ENCODE results near the gene TUBA1C. TPM values are rescaled to one million over a fixed set of nuclear protein-coding genes. Genes with fewer than 3 reads are reported as not detected.

TUBA1C gene
- total and polyA plus RNA-seq, 2 of the 8 experiments (the other 6 are each of a cell fraction or from before 2014, with no cell fraction given), result 504 to 3,101 TPM

DNA sequence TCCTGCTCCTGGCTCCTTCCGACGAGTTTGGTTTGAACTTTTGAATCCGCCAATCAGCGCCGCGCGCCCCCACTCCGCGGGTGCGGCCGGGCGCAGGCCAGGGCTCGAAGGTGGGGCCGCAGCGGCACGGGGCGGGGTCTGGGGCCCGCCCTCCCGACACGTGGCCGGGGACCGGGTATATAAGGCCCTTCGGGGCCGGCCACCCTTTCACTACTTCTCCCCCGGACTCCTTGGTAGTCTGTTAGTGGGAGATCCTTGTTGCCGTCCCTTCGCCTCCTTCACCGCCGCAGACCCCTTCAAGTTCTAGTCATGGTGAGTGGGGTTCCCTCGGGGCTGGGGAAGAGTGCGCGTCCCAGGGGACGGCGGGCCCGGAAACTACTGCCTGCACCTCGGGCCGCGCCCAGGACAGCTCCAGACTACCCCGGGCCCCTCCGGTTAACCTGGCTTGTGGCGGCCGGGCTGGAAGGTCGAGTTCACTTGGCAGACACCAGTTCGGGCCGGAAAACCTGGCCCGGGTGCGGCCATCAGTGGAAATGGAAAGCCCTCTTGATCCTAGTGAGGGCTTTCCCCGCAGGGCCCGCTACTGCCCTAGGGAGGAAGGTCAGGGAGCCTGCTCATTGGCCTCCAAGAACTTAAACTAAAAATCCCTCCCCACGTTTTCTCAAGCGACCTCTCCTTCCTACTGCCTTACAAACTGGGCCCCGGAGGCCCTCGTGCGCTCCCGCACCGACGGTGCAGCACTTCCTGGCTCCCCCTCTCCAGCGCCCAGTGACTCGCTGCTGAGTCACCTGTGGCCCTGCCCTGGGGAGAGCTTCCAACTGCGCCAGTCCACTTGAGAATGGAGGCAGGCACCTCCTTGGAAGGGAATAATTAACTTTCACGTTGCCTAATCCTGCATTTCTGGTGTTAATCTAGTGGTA is at the start of gene TUBA1C (continued):
- TF ChIP-seq, protein P1, sequence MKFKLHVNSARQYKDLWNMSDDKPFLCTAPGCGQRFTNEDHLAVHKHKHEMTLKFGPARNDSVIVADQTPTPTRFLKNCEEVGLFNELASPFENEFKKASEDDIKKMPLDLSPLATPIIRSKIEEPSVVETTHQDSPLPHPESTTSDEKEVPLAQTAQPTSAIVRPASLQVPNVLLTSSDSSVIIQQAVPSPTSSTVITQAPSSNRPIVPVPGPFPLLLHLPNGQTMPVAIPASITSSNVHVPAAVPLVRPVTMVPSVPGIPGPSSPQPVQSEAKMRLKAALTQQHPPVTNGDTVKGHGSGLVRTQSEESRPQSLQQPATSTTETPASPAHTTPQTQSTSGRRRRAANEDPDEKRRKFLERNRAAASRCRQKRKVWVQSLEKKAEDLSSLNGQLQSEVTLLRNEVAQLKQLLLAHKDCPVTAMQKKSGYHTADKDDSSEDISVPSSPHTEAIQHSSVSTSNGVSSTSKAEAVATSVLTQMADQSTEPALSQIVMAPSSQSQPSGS (IDR thresholded peaks at IDR 0.05; ENCODE audit: low read length), result no peak
- no peak for TF ChIP-seq POU5F1 (IDR thresholded peaks at IDR 0.05; ENCODE audit: low read depth, low read length)
- TF ChIP-seq EP300 (IDR thresholded peaks at IDR 0.05; ENCODE audit: borderline replicate concordance in 1 of 2, low read depth in 2 of 2, low read length in 2 of 2), result no peak; a peak in 1 of 3 replicates

Measured in H1 (cell line).